Upper lobe of left lung (tissue), 4 donors: Measurements from ENCODE around the gene TMEM51.

Experiments used
- EP300 ChIP-seq, 4 donors: sonication (generic); formaldehyde crosslinking; IDR thresholded peaks; one replicate each; pipeline ENCODE4 v1.5.1; 2017; ENCODE audit warnings: antibody characterized with exemption in 4 of 4, control low read depth in 2 of 4
- TF ChIP-seq, protein P1 (sequence below), 6 experiments: fragments of 450-650 bp in 4 of 6; fragments of 200-600 bp in 2 of 6; sonication (generic) in 2 of 6; IDR thresholded peaks; one replicate each; pipeline ENCODE4 v1.5.1; 2016 to 2019; ENCODE audit warnings: antibody characterized with exemption in 6 of 6

DNA sequence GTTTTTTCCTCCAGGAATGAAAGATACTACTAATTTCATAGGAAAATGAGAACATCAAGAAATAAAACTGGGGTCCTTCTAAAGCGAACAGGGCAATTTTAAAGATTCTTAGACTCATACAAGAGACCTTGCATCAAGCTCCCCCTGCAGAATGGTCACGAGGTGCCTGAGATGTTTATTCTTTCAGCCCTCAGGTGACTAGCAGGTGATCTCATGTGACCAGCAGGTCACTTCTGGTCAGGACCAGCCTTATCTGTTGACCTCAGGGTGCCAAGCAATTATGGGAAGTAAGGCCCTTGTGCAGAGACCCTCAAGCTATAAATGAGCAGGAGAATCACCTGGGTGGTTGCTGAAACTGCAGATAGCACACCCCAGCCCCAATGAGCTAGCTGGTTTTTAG is 20.6 kb upstream of the TMEM51 start:
- TF ChIP-seq EP300 (IDR thresholded peaks at IDR 0.05) = no peak
- TF ChIP-seq, protein P1, sequence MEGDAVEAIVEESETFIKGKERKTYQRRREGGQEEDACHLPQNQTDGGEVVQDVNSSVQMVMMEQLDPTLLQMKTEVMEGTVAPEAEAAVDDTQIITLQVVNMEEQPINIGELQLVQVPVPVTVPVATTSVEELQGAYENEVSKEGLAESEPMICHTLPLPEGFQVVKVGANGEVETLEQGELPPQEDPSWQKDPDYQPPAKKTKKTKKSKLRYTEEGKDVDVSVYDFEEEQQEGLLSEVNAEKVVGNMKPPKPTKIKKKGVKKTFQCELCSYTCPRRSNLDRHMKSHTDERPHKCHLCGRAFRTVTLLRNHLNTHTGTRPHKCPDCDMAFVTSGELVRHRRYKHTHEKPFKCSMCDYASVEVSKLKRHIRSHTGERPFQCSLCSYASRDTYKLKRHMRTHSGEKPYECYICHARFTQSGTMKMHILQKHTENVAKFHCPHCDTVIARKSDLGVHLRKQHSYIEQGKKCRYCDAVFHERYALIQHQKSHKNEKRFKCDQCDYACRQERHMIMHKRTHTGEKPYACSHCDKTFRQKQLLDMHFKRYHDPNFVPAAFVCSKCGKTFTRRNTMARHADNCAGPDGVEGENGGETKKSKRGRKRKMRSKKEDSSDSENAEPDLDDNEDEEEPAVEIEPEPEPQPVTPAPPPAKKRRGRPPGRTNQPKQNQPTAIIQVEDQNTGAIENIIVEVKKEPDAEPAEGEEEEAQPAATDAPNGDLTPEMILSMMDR (IDR thresholded peaks at IDR 0.05) = no peak
